T-cell (primary cell): ENCODE results near the gene CATSPERD. TPM values are rescaled to one million over a fixed set of nuclear protein-coding genes. Genes with fewer than 3 reads are reported as not detected.
"Not testable (repeated sequence)": the region's sequence is repeated elsewhere in the genome, so short reads cannot be mapped to it uniquely, and the experiment has no call there.

Experiments
- ATAC-seq, 4 experiments: fragments of 200-7000 bp in 3 of 4; fragments of 150-1000 bp in 1 of 4; cut with Tn5 transposase; replicated peaks in 1 of 4; 1 replicate in 3 of 4; 2 replicates in 1 of 4; pipeline ENCODE4 v1.10.0; 2021; ENCODE audit warnings: moderate library complexity in 3 of 4, mild to moderate bottlenecking in 2 of 4, moderate number of reproducible peaks in 1 of 4
- CTCF ChIA-PET, 2 donors: fragments of 300-600 bp; sonication (Branson Sonifier 250); formaldehyde crosslinking; loops; one replicate each; lab custom pipeline; 2022; ENCODE audit warnings: antibody characterized with exemption in 2 of 2; lab: Charles Lee
- POLR2A ChIA-PET, 2 donors: fragments of 300-600 bp; sonication (Branson Sonifier 250); formaldehyde crosslinking; loops; one replicate each; lab custom pipeline; 2022; ENCODE audit warnings: antibody characterized with exemption in 2 of 2; lab: Charles Lee
- DNase-seq, 35 experiments: peaks; one replicate each; pipeline versions ENCODE4 v3.0.0 to v3.0.0-alpha.2; 2013 to 2023
- H3K27ac ChIP-seq: one replicate; pipeline ENCODE4 v1.5.1; 2013; ENCODE audit warnings: low read length
- H3K27me3 ChIP-seq, 2 experiments: replicated peaks in 1 of 2; 1 replicate in 1 of 2; 2 replicates in 1 of 2; pipeline versions ENCODE4 v1.6.1 to v1.7.0; 2013; ENCODE audit warnings: low read length in 1 of 2, mixed read lengths in 1 of 2; ENCODE audit not compliant: control insufficient read depth in 2 of 2, insufficient read depth in 2 of 2; ENCODE audit errors: extremely low read depth in 1 of 2
- H3K36me3 ChIP-seq, 2 donors: 1 replicate in 1 of 2; 2 replicates in 1 of 2; pipeline versions ENCODE4 v1.6.1 to v1.7.0; 2013; ENCODE audit warnings: low read length in 1 of 2; ENCODE audit not compliant: control insufficient read depth in 2 of 2, insufficient read depth in 1 of 2; ENCODE audit errors: extremely low read depth in 1 of 2
- H3K4me1 ChIP-seq, 2 experiments: 1 replicate in 1 of 2; 2 replicates in 1 of 2; pipeline versions ENCODE4 v1.6.1 to v1.7.0; 2013; ENCODE audit warnings: low read length in 2 of 2, mixed read lengths in 1 of 2; ENCODE audit not compliant: insufficient read depth in 2 of 2, control insufficient read depth in 1 of 2; ENCODE audit errors: extremely low read depth in 1 of 2
- H3K4me3 ChIP-seq, 2 donors: 1 replicate in 1 of 2; 2 replicates in 1 of 2; pipeline versions ENCODE4 v1.5.1 to v1.7.0; 2013; ENCODE audit warnings: mild to moderate bottlenecking in 2 of 2, low read length in 1 of 2, moderate library complexity in 1 of 2; ENCODE audit not compliant: control insufficient read depth in 1 of 2; ENCODE audit errors: extremely low read depth in 1 of 2
- H3K9me3 ChIP-seq: 2 replicates; pipeline ENCODE4 v1.7.0; 2013
- H3K27ac Mint-ChIP-seq, 2 donors: one replicate each; pipeline ENCODE4 v1.8.0; 2020 to 2021; ENCODE audit warnings: mild to moderate bottlenecking in 2 of 2, mixed read lengths in 2 of 2
- H3K27me3 Mint-ChIP-seq, 2 donors: one replicate each; pipeline ENCODE4 v1.8.0; 2021 to 2022; ENCODE audit warnings: mixed read lengths in 2 of 2
- H3K36me3 Mint-ChIP-seq: one replicate; pipeline ENCODE4 v1.8.0; 2021; ENCODE audit warnings: mixed read lengths
- H3K4me1 Mint-ChIP-seq, 3 donors: one replicate each; pipeline ENCODE4 v1.8.0; 2020 to 2022; ENCODE audit warnings: mixed read lengths in 3 of 3, mild to moderate bottlenecking in 1 of 3
- H3K4me3 Mint-ChIP-seq, 3 donors: one replicate each; pipeline ENCODE4 v1.8.0; 2020 to 2022; ENCODE audit warnings: mild to moderate bottlenecking in 3 of 3, mixed read lengths in 3 of 3, moderate library complexity in 3 of 3
- H3K9me3 Mint-ChIP-seq, 3 donors: one replicate each; pipeline ENCODE4 v1.8.0; 2020 to 2022; ENCODE audit warnings: mixed read lengths in 3 of 3
- WGBS: methylation state at CpG from one replicate; pipeline ENCODE4 v1.1.5; 2013; ENCODE audit warnings: missing lambda C conversion rate; ENCODE audit not compliant: insufficient coverage; 5-methylcytosine and 5-hydroxymethylcytosine counted together
- total RNA-seq, 35 experiments: library from RNA in 6 of 35; stranded (reverse) in 6 of 35; fragments of 120-200 nt in 1 of 35; gene quantifications; one replicate each; pipeline versions ENCODE4 v1.2.1 to v1.2.4 and lab custom pipeline; 2013 to 2026

CATSPERD gene
- total RNA-seq, 5 donors from 2014 or later (not counting 1 experiment from before 2014, with no cell fraction given) = not detected

DNA sequence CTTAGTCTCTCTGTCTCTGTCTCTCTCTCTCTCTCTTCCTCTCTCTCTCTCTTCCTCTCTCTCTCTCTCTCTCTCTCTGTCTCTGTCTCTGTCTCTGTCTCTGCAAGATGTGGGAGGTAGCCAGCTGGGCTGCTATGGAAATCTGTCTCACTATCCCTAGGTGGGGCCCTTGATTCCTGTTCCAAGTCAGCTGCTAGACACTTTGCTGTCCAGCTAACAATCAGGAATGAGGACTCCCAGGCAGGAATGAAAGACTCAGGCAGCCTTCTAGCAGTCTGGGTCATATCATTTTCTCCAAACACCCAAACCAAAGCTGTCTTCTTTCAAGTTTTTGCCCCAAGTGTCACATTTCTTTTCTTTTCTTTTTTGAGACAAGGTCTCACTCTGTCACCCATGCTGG, 23.2 kb downstream of the CATSPERD start:
- Mint-ChIP-seq H3K27ac (no peak overlapping the region), H3K4me1 (no peaks in the 10 kb centered on the region), H3K9me3 (no peaks in the 10 kb centered on the region)

DNA sequence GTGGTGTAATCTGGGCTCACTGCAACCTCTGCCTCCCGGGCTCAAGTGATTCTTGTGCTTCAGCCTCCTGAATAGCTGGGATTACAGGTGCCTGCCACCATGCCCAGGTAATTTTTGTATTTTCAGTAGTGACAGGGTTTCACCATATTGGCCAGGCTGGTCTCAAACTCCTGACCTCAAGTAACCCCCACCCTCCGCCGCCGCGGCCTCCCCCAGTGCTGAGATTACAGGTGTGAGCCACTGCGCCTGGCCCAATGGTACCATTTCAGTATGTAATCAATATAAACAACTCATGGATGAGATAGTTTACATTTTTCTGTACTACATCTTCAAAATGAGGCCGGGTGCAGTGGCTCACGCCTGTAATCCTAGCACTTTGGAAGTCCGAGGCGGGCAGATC, 24.6 kb downstream of the CATSPERD start:
- CTCF ChIA-PET, H3K27ac ChIP-seq, H3K4me1 ChIP-seq, H3K4me1 Mint-ChIP-seq, H3K36me3 Mint-ChIP-seq, H3K27me3 Mint-ChIP-seq, POLR2A ChIA-PET, H3K9me3 ChIP-seq, H3K9me3 Mint-ChIP-seq, H3K27ac Mint-ChIP-seq, ATAC-seq, H3K4me3 Mint-ChIP-seq, DNase-seq, H3K4me3 ChIP-seq, H3K36me3 ChIP-seq: not testable (repeated sequence)
- WGBS = 100% methylated on average over 1 of the region's 10 CpGs
- peaks cover 0 to 21% of the 10 kb centered on the region in 2 experiments for H3K27me3 ChIP-seq

More for the DNA sequence above, 23.2 kb downstream of the CATSPERD start:
- no peaks in the 10 kb centered on the region for H3K36me3 Mint-ChIP-seq
- no peak overlapping the region for H3K27ac ChIP-seq
- ChIA-PET CTCF (no interaction called here), POLR2A (no interaction called here)
- H3K27me3 Mint-ChIP-seq = peaks cover 3 to 6% of the 10 kb centered on the region in 2 donors
- DNase-seq (no peak), ATAC-seq (no peak)
- H3K36me3 ChIP-seq = no peaks in the 10 kb centered on the region
- H3K4me1 ChIP-seq = no peaks in the 10 kb centered on the region
- H3K27me3 ChIP-seq = peaks cover 0 to 16% of the 10 kb centered on the region in 2 experiments
- H3K4me3 Mint-ChIP-seq = no peak overlapping the region
- H3K9me3 ChIP-seq = no peaks in the 10 kb centered on the region
- no peak overlapping the region for H3K4me3 ChIP-seq

DNA sequence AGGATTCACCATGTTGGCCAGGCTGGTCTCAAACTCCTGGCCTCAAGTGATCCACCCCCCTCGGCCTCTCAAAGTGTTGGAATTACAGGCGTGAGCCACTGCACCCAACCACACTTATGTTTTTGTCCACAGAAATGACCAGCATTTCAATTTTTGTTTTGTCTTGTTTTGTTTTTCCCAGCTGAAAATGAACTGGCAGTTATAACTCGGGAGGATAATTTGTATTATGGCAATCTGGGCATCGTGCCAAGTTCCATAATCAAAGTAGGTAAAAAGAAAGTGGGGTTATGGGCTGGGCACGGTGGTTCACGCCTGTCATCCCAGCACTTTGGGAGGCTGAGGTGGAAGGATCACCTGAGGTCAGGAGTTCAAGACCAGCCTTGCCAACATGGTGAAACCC, 28.5 kb downstream of the CATSPERD start:
- H3K4me1 Mint-ChIP-seq, H3K4me3 ChIP-seq, H3K27ac Mint-ChIP-seq, H3K27me3 Mint-ChIP-seq, H3K36me3 ChIP-seq, ATAC-seq, H3K27ac ChIP-seq, DNase-seq, H3K36me3 Mint-ChIP-seq, H3K4me3 Mint-ChIP-seq, H3K4me1 ChIP-seq, POLR2A ChIA-PET, H3K9me3 ChIP-seq, H3K9me3 Mint-ChIP-seq: not testable (repeated sequence)
- H3K27me3 ChIP-seq = peaks cover 0 to 31% of the 10 kb centered on the region in 2 experiments
- 52% methylated on average over 4 of the region's 6 CpGs for WGBS
- CTCF ChIA-PET = interaction anchor here in 1 of 2 donors (0.6 kb wide), 1 partner anchor 133 kb away, joined by 3 read pairs; no protein-coding TSS in a partner anchor

DNA sequence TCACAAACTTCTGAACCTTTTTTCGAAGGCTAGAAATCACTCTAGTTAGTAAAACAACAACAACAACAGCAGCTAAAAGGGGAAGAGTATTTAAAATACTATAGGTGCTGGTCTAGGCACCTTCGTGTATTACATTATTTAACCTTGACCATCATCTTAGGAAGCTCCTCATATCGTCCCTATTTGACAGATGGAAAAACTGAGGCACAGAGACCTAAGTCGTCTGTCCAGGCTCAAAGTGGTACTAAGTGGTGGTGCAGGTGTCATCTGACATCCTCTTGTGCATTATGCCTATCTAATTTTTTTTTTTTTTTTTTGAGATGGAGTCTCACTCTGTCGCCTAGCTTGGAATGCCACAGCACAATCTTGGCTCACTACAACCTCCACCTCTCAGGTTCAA, 29.1 kb downstream of the CATSPERD start:
- H3K27me3 ChIP-seq = peaks cover 0 to 31% of the 10 kb centered on the region in 2 experiments
- Mint-ChIP-seq H3K36me3 (no peaks in the 10 kb centered on the region), H3K4me1 (no peaks in the 10 kb centered on the region), H3K27me3 (peaks cover 0 to 3% of the 10 kb centered on the region in 2 donors), H3K4me3 (no peak overlapping the region), H3K27ac (no peak overlapping the region), H3K9me3 (no peaks in the 10 kb centered on the region)
- H3K9me3 ChIP-seq = no peaks in the 10 kb centered on the region
- ChIA-PET CTCF (no interaction called here), POLR2A (no interaction called here)
- no CpG with 5 or more reads among the region's 5 CpGs for WGBS
- H3K4me3 ChIP-seq = no peak overlapping the region
- no peak overlapping the region for H3K27ac ChIP-seq
- no peaks in the 10 kb centered on the region for H3K36me3 ChIP-seq
- ATAC-seq = no peak
- DNase-seq = no peak
- H3K4me1 ChIP-seq = no peaks in the 10 kb centered on the region

DNA sequence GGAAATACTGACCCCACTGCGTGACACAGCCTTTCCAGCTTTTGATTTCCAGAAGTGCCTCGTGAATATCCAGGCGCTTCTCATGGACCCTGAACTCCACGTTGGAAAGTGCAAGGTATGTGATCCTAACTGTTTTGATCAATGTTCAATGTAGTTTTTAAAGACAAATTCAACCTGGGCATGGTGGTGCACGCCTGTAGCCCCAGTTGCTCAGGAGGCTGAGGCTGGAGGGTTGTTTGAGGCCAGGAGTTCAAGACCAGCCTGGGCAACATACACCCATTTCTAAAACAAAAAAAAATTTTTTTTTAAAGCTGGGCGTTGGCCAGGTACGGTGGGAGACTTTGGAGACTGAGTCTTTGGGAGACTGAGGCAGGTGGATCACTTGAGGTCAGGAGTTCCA, 31.3 kb downstream of the CATSPERD start:
- Histone ChIP-seq H3K36me3 (no peaks in the 10 kb centered on the region), H3K4me3 (no peak overlapping the region), H3K4me1 (no peaks in the 10 kb centered on the region), H3K27me3 (peaks cover 0 to 31% of the 10 kb centered on the region in 2 experiments), H3K27ac (no peak overlapping the region), H3K9me3 (no peaks in the 10 kb centered on the region)
- H3K9me3 Mint-ChIP-seq = no peaks in the 10 kb centered on the region
- no peak for ATAC-seq
- no peak overlapping the region for H3K27ac Mint-ChIP-seq
- no peaks in the 10 kb centered on the region for H3K4me1 Mint-ChIP-seq
- WGBS = 85% methylated on average over 6 of the region's 7 CpGs
- ChIA-PET POLR2A (no interaction called here), CTCF (no interaction called here)
- no peaks in the 10 kb centered on the region for H3K36me3 Mint-ChIP-seq
- no peak overlapping the region for H3K4me3 Mint-ChIP-seq
- peaks cover 0 to 3% of the 10 kb centered on the region in 2 donors for H3K27me3 Mint-ChIP-seq
- no peak for DNase-seq

DNA sequence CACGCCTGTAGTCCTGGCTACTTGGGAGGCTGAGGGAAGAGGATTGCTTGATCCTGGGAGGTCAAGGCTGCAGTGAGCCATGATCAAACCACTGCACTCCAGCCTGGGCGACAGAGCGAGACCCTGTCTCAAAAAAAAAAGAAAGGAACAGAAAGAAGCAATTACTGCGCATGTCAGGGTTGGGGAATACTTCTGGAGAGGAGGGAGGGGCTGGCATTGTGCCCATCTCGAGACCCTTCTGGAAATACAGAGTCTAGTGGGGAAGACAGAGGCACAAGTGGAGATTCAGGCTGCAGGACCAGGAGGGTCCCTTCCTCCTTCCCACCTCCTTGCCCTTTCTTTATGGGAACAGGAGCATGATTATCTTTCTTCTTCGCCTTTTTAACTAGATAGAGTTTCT, 33.3 kb downstream of the CATSPERD start:
- no peaks in the 10 kb centered on the region for H3K4me1 Mint-ChIP-seq
- no peak for DNase-seq
- no peaks in the 10 kb centered on the region for H3K36me3 Mint-ChIP-seq
- Histone ChIP-seq H3K4me3 (no peak overlapping the region), H3K36me3 (no peaks in the 10 kb centered on the region), H3K27me3 (peaks cover 0 to 31% of the 10 kb centered on the region in 2 experiments), H3K9me3 (no peaks in the 10 kb centered on the region), H3K4me1 (no peaks in the 10 kb centered on the region), H3K27ac (no peak overlapping the region)
- no peak overlapping the region for H3K4me3 Mint-ChIP-seq
- ATAC-seq = no peak
- H3K9me3 Mint-ChIP-seq = no peaks in the 10 kb centered on the region
- H3K27ac Mint-ChIP-seq = no peak overlapping the region
- H3K27me3 Mint-ChIP-seq = peaks cover 0 to 8% of the 10 kb centered on the region in 2 donors
- CTCF ChIA-PET = no interaction called here
- WGBS = 86% methylated on average over 3 of the region's 6 CpGs
- POLR2A ChIA-PET = no interaction called here

DNA sequence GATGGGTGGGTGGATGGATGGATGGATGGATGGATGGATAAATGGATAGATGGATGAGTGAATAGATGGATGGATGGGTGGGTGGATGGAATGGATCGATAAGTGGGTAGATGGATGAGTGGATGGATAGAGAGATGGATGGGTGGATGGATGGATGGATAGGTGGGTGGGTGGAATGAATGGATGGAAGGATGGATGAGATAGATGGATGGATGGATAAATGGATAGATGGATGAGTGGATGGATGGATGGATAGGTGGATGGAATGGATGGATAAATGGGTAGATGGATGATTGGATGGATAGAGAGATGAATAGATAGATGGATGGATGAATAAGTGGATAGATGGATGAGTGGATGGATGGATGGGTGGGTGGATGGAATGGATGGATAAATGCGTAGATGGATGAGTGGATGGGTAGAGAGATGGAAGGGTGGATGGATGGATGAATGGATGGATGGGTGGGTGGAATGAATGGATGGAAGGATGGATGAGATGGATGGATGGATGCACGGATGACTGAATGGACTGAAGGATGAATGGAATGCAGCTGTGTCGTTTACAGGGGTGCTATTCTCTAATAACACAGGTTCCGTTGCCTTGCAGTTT, 42.3 kb downstream of the CATSPERD start:
- CTCF ChIA-PET = no interaction called here
- Histone ChIP-seq H3K4me3 (no peak overlapping the region), H3K27ac (no peak overlapping the region), H3K4me1 (no peaks in the 10 kb centered on the region), H3K9me3 (no peaks in the 10 kb centered on the region), H3K27me3 (peaks cover 0 to 12% of the 10 kb centered on the region in 2 experiments), H3K36me3 (no peaks in the 10 kb centered on the region)
- Mint-ChIP-seq H3K27me3 (peaks cover 4 to 5% of the 10 kb centered on the region in 2 donors), H3K9me3 (no peaks in the 10 kb centered on the region), H3K4me1 (no peaks in the 10 kb centered on the region), H3K36me3 (no peaks in the 10 kb centered on the region), H3K27ac (no peak overlapping the region), H3K4me3 (no peak overlapping the region)
- 97% methylated on average over 2 of the region's 5 CpGs for WGBS
- DNase-seq (no peak), ATAC-seq (no peak)
- POLR2A ChIA-PET = no interaction called here
